ENCODE measurements around the gene APOO.

Gene APOO

GRCh38 chrX:23822397-23822796, 85.3 kb downstream of the APOO start:
- no peak for DNase-seq (ENCODE audit: low spot score in 2 of 2)
- Mint-ChIP-seq H3K9me3 (no peaks in the 10 kb centered on the region), H3K4me1 (no peaks in the 10 kb centered on the region), H3K36me3 (no peaks in the 10 kb centered on the region), H3K4me3 (no peak overlapping the region), H3K27ac (no peak overlapping the region)
- ATAC-seq, result no peak

GRCh38 chrX:23821847-23822246, 85.9 kb downstream of the APOO start:
- ATAC-seq, result no peak
- Mint-ChIP-seq H3K9me3 (no peaks in the 10 kb centered on the region), H3K4me1 (no peaks in the 10 kb centered on the region), H3K27ac (no peak overlapping the region), H3K4me3 (no peak overlapping the region), H3K36me3 (no peaks in the 10 kb centered on the region)
- no peak for DNase-seq (ENCODE audit: low spot score in 2 of 2)

GRCh38 chrX:23820235-23820782, 87.4 kb downstream of the APOO start:
- Mint-ChIP-seq H3K36me3 (no peaks in the 10 kb centered on the region), H3K4me1 (no peaks in the 10 kb centered on the region), H3K27ac (no peak overlapping the region), H3K9me3 (no peaks in the 10 kb centered on the region), H3K4me3 (no peak overlapping the region)
- no peak for ATAC-seq
- DNase-seq (ENCODE audit: low spot score in 2 of 2), result no peak

- H3K9me3 Mint-ChIP-seq, result no peaks in the 10 kb centered on the region
- ATAC-seq, result no peak
- H3K36me3 Mint-ChIP-seq, result no peaks in the 10 kb centered on the region
- no peak for DNase-seq (ENCODE audit: low spot score in 2 of 2)
- no peak overlapping the region for H3K27ac Mint-ChIP-seq
- no peaks in the 10 kb centered on the region for H3K4me1 Mint-ChIP-seq
- H3K4me3 Mint-ChIP-seq, result no peak overlapping the region
Observed at GRCh38 chrX:23819385-23820234, 88.1 kb downstream of the APOO start.

GRCh38 chrX:23817979-23818336, 89.8 kb downstream of the APOO start:
- H3K4me3 Mint-ChIP-seq, result no peak overlapping the region
- H3K4me1 Mint-ChIP-seq, result no peaks in the 10 kb centered on the region
- H3K27ac Mint-ChIP-seq, result no peak overlapping the region
- no peaks in the 10 kb centered on the region for H3K36me3 Mint-ChIP-seq
- ATAC-seq (no peak), DNase-seq (ENCODE audit: low spot score in 2 of 2) (no peak)
- no peaks in the 10 kb centered on the region for H3K9me3 Mint-ChIP-seq

- H3K4me1 Mint-ChIP-seq, result no peaks in the 10 kb centered on the region
- H3K27ac Mint-ChIP-seq, result no peak overlapping the region
- DNase-seq (ENCODE audit: low spot score in 2 of 2), result no peak
- ATAC-seq, result no peak
- no peak overlapping the region for H3K4me3 Mint-ChIP-seq
- H3K36me3 Mint-ChIP-seq, result no peaks in the 10 kb centered on the region
- no peaks in the 10 kb centered on the region for H3K9me3 Mint-ChIP-seq
Observed at GRCh38 chrX:23816179-23816578, 91.6 kb downstream of the APOO start.

- ATAC-seq, result no peak
- H3K9me3 Mint-ChIP-seq, result no peaks in the 10 kb centered on the region
- no peaks in the 10 kb centered on the region for H3K36me3 Mint-ChIP-seq
- no peak for DNase-seq (ENCODE audit: low spot score in 2 of 2)
- H3K4me1 Mint-ChIP-seq, result no peaks in the 10 kb centered on the region
- H3K4me3 Mint-ChIP-seq, result no peak overlapping the region
- no peak overlapping the region for H3K27ac Mint-ChIP-seq
Observed at GRCh38 chrX:23815376-23815775, 92.4 kb downstream of the APOO start.

GRCh38 chrX:23813808-23814207, 93.9 kb downstream of the APOO start:
- Mint-ChIP-seq H3K27ac (no peak overlapping the region), H3K4me1 (no peaks in the 10 kb centered on the region), H3K4me3 (no peak overlapping the region), H3K9me3 (no peaks in the 10 kb centered on the region), H3K36me3 (no peaks in the 10 kb centered on the region)
- no peak for DNase-seq (ENCODE audit: low spot score in 2 of 2)
- no peak for ATAC-seq

- ATAC-seq (no peak), DNase-seq (ENCODE audit: low spot score in 2 of 2) (no peak)
- Mint-ChIP-seq H3K4me3 (no peak overlapping the region), H3K4me1 (no peaks in the 10 kb centered on the region), H3K36me3 (no peaks in the 10 kb centered on the region), H3K9me3 (no peaks in the 10 kb centered on the region), H3K27ac (no peak overlapping the region)
Observed at GRCh38 chrX:23811656-23812055, 96.1 kb downstream of the APOO start.

GRCh38 chrX:23811108-23811651, 96.6 kb downstream of the APOO start:
- no peak overlapping the region for H3K27ac Mint-ChIP-seq
- no peak for DNase-seq (ENCODE audit: low spot score in 2 of 2)

GRCh38 chrX:23810279-23810678, 97.5 kb downstream of the APOO start:
- Mint-ChIP-seq H3K9me3 (no peaks in the 10 kb centered on the region), H3K27ac (no peak overlapping the region), H3K4me1 (no peaks in the 10 kb centered on the region), H3K4me3 (no peak overlapping the region), H3K36me3 (no peaks in the 10 kb centered on the region)
- no peak for ATAC-seq
- no peak for DNase-seq (ENCODE audit: low spot score in 2 of 2)

More at GRCh38 chrX:23811108-23811651, 96.6 kb downstream of the APOO start:
- H3K9me3 Mint-ChIP-seq, result no peaks in the 10 kb centered on the region
- H3K36me3 Mint-ChIP-seq, result no peaks in the 10 kb centered on the region
- no peak overlapping the region for H3K4me3 Mint-ChIP-seq
- no peaks in the 10 kb centered on the region for H3K4me1 Mint-ChIP-seq
- ATAC-seq, result no peak

GRCh38 chrX:23805389-23805788, 102.3 kb downstream of the APOO start:
- Mint-ChIP-seq H3K36me3 (no peaks in the 10 kb centered on the region), H3K9me3 (no peaks in the 10 kb centered on the region), H3K27ac (no peak overlapping the region), H3K4me3 (no peak overlapping the region), H3K4me1 (no peaks in the 10 kb centered on the region)
- DNase-seq (ENCODE audit: low spot score in 2 of 2), result no peak
- no peak for ATAC-seq

GRCh38 chrX:23804578-23804977, 103.2 kb downstream of the APOO start:
- Mint-ChIP-seq H3K27ac (no peak overlapping the region), H3K36me3 (no peaks in the 10 kb centered on the region), H3K4me1 (no peaks in the 10 kb centered on the region), H3K9me3 (no peaks in the 10 kb centered on the region), H3K4me3 (no peak overlapping the region)
- no peak for DNase-seq (ENCODE audit: low spot score in 2 of 2)
- no peak for ATAC-seq

- H3K36me3 Mint-ChIP-seq, result no peaks in the 10 kb centered on the region
- H3K27ac Mint-ChIP-seq, result no peak overlapping the region
- ATAC-seq, result no peak
- no peak for DNase-seq (ENCODE audit: low spot score in 2 of 2)
- H3K9me3 Mint-ChIP-seq, result no peaks in the 10 kb centered on the region
- H3K4me3 Mint-ChIP-seq, result no peak overlapping the region
- no peaks in the 10 kb centered on the region for H3K4me1 Mint-ChIP-seq
Observed at GRCh38 chrX:23803931-23804381, 103.8 kb downstream of the APOO start.

GRCh38 chrX:23802431-23802830, 105.3 kb downstream of the APOO start:
- H3K4me1 Mint-ChIP-seq, result no peaks in the 10 kb centered on the region
- DNase-seq (ENCODE audit: low spot score in 2 of 2) (no peak), ATAC-seq (no peak)
- no peaks in the 10 kb centered on the region for H3K36me3 Mint-ChIP-seq
- H3K9me3 Mint-ChIP-seq, result no peaks in the 10 kb centered on the region
- H3K4me3 Mint-ChIP-seq, result no peak overlapping the region
- no peak overlapping the region for H3K27ac Mint-ChIP-seq

GRCh38 chrX:23799469-23800065, 108.2 kb downstream of the APOO start:
- H3K4me3 Mint-ChIP-seq, result no peak overlapping the region
- no peaks in the 10 kb centered on the region for H3K9me3 Mint-ChIP-seq
- H3K27ac Mint-ChIP-seq, result no peak overlapping the region
- DNase-seq (ENCODE audit: low spot score in 2 of 2), result no peak
- no peak for ATAC-seq
- H3K4me1 Mint-ChIP-seq, result no peaks in the 10 kb centered on the region
- H3K36me3 Mint-ChIP-seq, result no peaks in the 10 kb centered on the region

Data from stimulated activated effector memory CD8-positive, alpha-beta T cell treated with anti-CD3 and anti-CD28 coated beads, Interleukin-12 subunit alpha, Interleukin-12 subunit beta, amount 100 ng/mL, for 72 hours (primary cell).